MM.1S (cell line): Measurements from ENCODE around the gene LGR5.

Experiments used
- EZH2 ChIP-seq: fragments of 300-600 bp; sonication (generic); optimal IDR thresholded peaks from 2 replicates; pipeline ENCODE3; 2017; ENCODE audit warnings: low read depth, mild to moderate bottlenecking, antibody characterized with exemption, low read length, mixed read lengths
- EZH2phosphoT487 ChIP-seq: fragments of 300-600 bp; sonication (generic); IDR thresholded peaks from 2 replicates; pipeline ENCODE4 v1.6.1; 2018; ENCODE audit warnings: antibody characterized with exemption, low read length
- TF ChIP-seq, protein P1 (sequence below): fragments of 300-600 bp; sonication (generic); IDR thresholded peaks from 2 replicates; pipeline ENCODE4 v1.5.1; 2016; ENCODE audit warnings: antibody characterized with exemption, low read length, mixed read lengths

DNA sequence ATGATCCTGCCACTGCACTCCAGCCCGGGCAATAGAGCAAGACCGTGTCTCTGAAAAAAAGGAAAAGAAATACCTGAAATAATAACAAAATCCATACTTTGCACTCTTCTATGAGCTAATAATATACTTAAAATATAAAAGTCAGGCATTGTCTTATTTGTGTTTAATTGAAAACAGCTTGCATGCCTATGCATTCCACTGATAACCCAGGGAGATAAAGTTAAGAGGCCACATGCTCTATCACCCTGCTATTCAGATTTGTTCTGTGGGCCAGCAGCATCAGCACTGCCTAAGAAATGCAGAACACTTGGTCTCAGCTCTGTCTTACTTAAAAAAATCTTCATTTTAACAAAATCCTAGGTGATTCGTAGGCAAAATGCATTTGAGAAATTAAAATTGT lies 99.2 kb downstream of the LGR5 start:
- TF ChIP-seq, protein P1, sequence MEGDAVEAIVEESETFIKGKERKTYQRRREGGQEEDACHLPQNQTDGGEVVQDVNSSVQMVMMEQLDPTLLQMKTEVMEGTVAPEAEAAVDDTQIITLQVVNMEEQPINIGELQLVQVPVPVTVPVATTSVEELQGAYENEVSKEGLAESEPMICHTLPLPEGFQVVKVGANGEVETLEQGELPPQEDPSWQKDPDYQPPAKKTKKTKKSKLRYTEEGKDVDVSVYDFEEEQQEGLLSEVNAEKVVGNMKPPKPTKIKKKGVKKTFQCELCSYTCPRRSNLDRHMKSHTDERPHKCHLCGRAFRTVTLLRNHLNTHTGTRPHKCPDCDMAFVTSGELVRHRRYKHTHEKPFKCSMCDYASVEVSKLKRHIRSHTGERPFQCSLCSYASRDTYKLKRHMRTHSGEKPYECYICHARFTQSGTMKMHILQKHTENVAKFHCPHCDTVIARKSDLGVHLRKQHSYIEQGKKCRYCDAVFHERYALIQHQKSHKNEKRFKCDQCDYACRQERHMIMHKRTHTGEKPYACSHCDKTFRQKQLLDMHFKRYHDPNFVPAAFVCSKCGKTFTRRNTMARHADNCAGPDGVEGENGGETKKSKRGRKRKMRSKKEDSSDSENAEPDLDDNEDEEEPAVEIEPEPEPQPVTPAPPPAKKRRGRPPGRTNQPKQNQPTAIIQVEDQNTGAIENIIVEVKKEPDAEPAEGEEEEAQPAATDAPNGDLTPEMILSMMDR, result no peak
- TF ChIP-seq EZH2 (no peak), EZH2phosphoT487 (no peak)
